Measurements from ENCODE around the gene NRSN1. TPM values are rescaled to one million over a fixed set of nuclear protein-coding genes. Genes with fewer than 3 reads are reported as not detected.

Gene NRSN1
- total and polyA plus RNA-seq, 2 of the 13 experiments (the other 11 are each of a cell fraction or from before 2014, with no cell fraction given), result not detected

- TF ChIP-seq THAP8 (CRISPR knock-in tag; IDR thresholded peaks at IDR 0.05; ENCODE audit: borderline replicate concordance) (no peak), GMEB2 (CRISPR knock-in tag; IDR thresholded peaks at IDR 0.05; ENCODE audit: low read depth) (no peak), ZZZ3 (CRISPR knock-in tag; IDR thresholded peaks at IDR 0.05; ENCODE audit: borderline replicate concordance) (no peak), ZNF430 (CRISPR knock-in tag; IDR thresholded peaks at IDR 0.05) (no peak), KDM6A (CRISPR knock-in tag; IDR thresholded peaks at IDR 0.05; ENCODE audit: low read depth) (0 out of 2 replicates have a peak, but pooled peaks have one; percentile 39), ZNF557 (CRISPR knock-in tag; IDR thresholded peaks at IDR 0.05) (no peak), PITX1 (CRISPR knock-in tag; IDR thresholded peaks at IDR 0.05) (peak; percentile 67; the same call in 1 of the 2 replicates), PRPF4 (IDR thresholded peaks at IDR 0.05; ENCODE audit: low read depth, low read length, poor library complexity, severe bottlenecking) (no peak), MYC (CRISPR knock-in tag; IDR thresholded peaks at IDR 0.05; ENCODE audit: borderline replicate concordance) (no peak), HNF4G (IDR thresholded peaks at IDR 0.05; ENCODE audit: borderline replicate concordance, low read depth, low read length) (peak; percentile 78), HNF4G (CRISPR knock-in tag; IDR thresholded peaks at IDR 0.05; ENCODE audit: borderline replicate concordance, low read depth) (no peak), ATF1 (CRISPR knock-in tag; IDR thresholded peaks at IDR 0.05) (no peak), SP2 (CRISPR knock-in tag; IDR thresholded peaks at IDR 0.05) (no peak), ZMYM2 (CRISPR knock-in tag; IDR thresholded peaks at IDR 0.05) (peak; percentile 72; the same call in 1 of the 2 replicates), IKZF1 (IDR thresholded peaks at IDR 0.05) (no peak), ZNF275 (CRISPR knock-in tag; IDR thresholded peaks at IDR 0.05; ENCODE audit: borderline replicate concordance) (no peak), TSC22D2 (CRISPR knock-in tag; IDR thresholded peaks at IDR 0.05; ENCODE audit: borderline replicate concordance) (peak; percentile 32; the same call in 1 of the 2 replicates), SP5 (CRISPR knock-in tag; IDR thresholded peaks at IDR 0.05; ENCODE audit: borderline replicate concordance, low read depth) (peak; percentile 57; the same call in 1 of the 2 replicates), ZNF34 (CRISPR knock-in tag; IDR thresholded peaks at IDR 0.05; ENCODE audit: borderline replicate concordance) (no peak), BATF2 (CRISPR knock-in tag; IDR thresholded peaks at IDR 0.05) (no peak), ZBTB21 (CRISPR knock-in tag; IDR thresholded peaks at IDR 0.05) (no peak), ZNF44 (CRISPR knock-in tag; IDR thresholded peaks at IDR 0.05) (no peak), SETDB1 (CRISPR knock-in tag; IDR thresholded peaks at IDR 0.05; ENCODE audit: borderline replicate concordance) (no peak), MAX (IDR thresholded peaks at IDR 0.05) (peak; percentile 35; the same call in 1 of the 2 replicates), SIX1 (CRISPR knock-in tag; IDR thresholded peaks at IDR 0.05; ENCODE audit: borderline replicate concordance) (peak; percentile 92), ZNF496 (CRISPR knock-in tag; IDR thresholded peaks at IDR 0.05; ENCODE audit: insufficient replicate concordance) (no peak), KDM5A (IDR thresholded peaks at IDR 0.05; ENCODE audit: borderline replicate concordance, low read length) (no peak)
Measured at GRCh38 chr6:24145690-24146131, 19.7 kb downstream of the NRSN1 start (continued).
